GM10847 (cell line): ENCODE data around the gene SLC6A18.

Experiments used
- POLR2A ChIP-seq: IDR thresholded peaks from 2 replicates; pipeline ENCODE4 v1.6.1; 2011; ENCODE audit not compliant: insufficient read length; ENCODE audit errors: extremely low read depth

Gene SLC6A18

GRCh38 chr5:1243487-1244130, 18.4 kb downstream of the SLC6A18 start:
- TF ChIP-seq POLR2A, result no peak

GRCh38 chr5:1244255-1244654, 19.1 kb downstream of the SLC6A18 start:
- TF ChIP-seq POLR2A, result no peak

GRCh38 chr5:1244976-1245375, 19.8 kb downstream of the SLC6A18 start:
- no peak for TF ChIP-seq POLR2A

GRCh38 chr5:1245905-1246576, 20.9 kb downstream of the SLC6A18 start:
- no peak for TF ChIP-seq POLR2A

- no peak for TF ChIP-seq POLR2A
Measured at GRCh38 chr5:1246711-1247431, 21.7 kb downstream of the SLC6A18 start.

- no peak for TF ChIP-seq POLR2A
Measured at GRCh38 chr5:1247811-1248210, 22.6 kb downstream of the SLC6A18 start.

GRCh38 chr5:1249366-1250280, 24.4 kb downstream of the SLC6A18 start:
- no peak for TF ChIP-seq POLR2A

- no peak for TF ChIP-seq POLR2A
Measured at GRCh38 chr5:1251678-1252580, 26.7 kb downstream of the SLC6A18 start.

GRCh38 chr5:1252681-1253080, 27.5 kb downstream of the SLC6A18 start:
- no peak for TF ChIP-seq POLR2A

GRCh38 chr5:1253456-1254105, 28.4 kb downstream of the SLC6A18 start:
- TF ChIP-seq POLR2A, result no peak

GRCh38 chr5:1254196-1254595, 29.0 kb downstream of the SLC6A18 start:
- TF ChIP-seq POLR2A, result no peak

- no peak for TF ChIP-seq POLR2A
Measured at GRCh38 chr5:1255081-1255561, 29.9 kb downstream of the SLC6A18 start.

GRCh38 chr5:1256776-1257175, 31.6 kb downstream of the SLC6A18 start:
- no peak for TF ChIP-seq POLR2A

GRCh38 chr5:1257363-1257762, 32.2 kb downstream of the SLC6A18 start:
- TF ChIP-seq POLR2A, result no peak
